H9 (cell line): ENCODE results near the gene SNORC. TPM values are rescaled to one million over a fixed set of nuclear protein-coding genes. Genes with fewer than 3 reads are reported as not detected.

Experiments used
- DNase-seq: peaks from one replicate; pipeline ENCODE4 v3.0.0-alpha.2; 2017
- H2AFZ ChIP-seq: one replicate; pipeline ENCODE4 v1.6.1; 2013; ENCODE audit warnings: mild to moderate bottlenecking, low read length, control low read depth, moderate library complexity
- H2AK5ac ChIP-seq: 2 replicates; pipeline ENCODE4 v1.6.1; 2013; ENCODE audit warnings: low read length, control low read depth, mixed read lengths; ENCODE audit not compliant: insufficient read length
- H2BK120ac ChIP-seq: one replicate; pipeline ENCODE4 v1.6.1; 2013; ENCODE audit warnings: low read depth, mild to moderate bottlenecking, low read length, control low read depth, inconsistent platforms; ENCODE audit not compliant: poor library complexity, severe bottlenecking
- H2BK12ac ChIP-seq: 2 replicates; pipeline ENCODE4 v1.6.1; 2013; ENCODE audit warnings: low read length, control low read depth, mixed read lengths, low read depth; ENCODE audit not compliant: insufficient read length
- H2BK15ac ChIP-seq: 2 replicates; pipeline ENCODE4 v1.6.1; 2013; ENCODE audit warnings: low read depth, low read length, control low read depth
- H2BK20ac ChIP-seq: one replicate; pipeline ENCODE4 v1.6.1; 2013; ENCODE audit warnings: low read depth, mild to moderate bottlenecking, low read length, control low read depth, inconsistent platforms; ENCODE audit not compliant: poor library complexity, severe bottlenecking
- H2BK5ac ChIP-seq: 2 replicates; pipeline ENCODE4 v1.6.1; 2013; ENCODE audit warnings: low read length, control low read depth, mixed read lengths; ENCODE audit not compliant: insufficient read length
- H3K14ac ChIP-seq: 2 replicates; pipeline ENCODE4 v1.6.1; 2013; ENCODE audit warnings: low read length, control low read depth; ENCODE audit not compliant: insufficient read depth
- H3K18ac ChIP-seq: 2 replicates; pipeline ENCODE4 v1.6.1; 2013; ENCODE audit warnings: low read depth, mild to moderate bottlenecking, mixed read lengths, low read length, control low read depth; ENCODE audit not compliant: insufficient read length
- H3K23ac ChIP-seq: 2 replicates; pipeline ENCODE4 v1.6.1; 2013; ENCODE audit warnings: low read length, control low read depth, mixed read lengths, low read depth; ENCODE audit not compliant: insufficient read length
- H3K23me2 ChIP-seq: 2 replicates; pipeline ENCODE4 v1.6.1; 2013; ENCODE audit warnings: low read depth, mild to moderate bottlenecking, mixed read lengths, low read length, control low read depth; ENCODE audit not compliant: insufficient read length, poor library complexity, severe bottlenecking
- H3K27ac ChIP-seq: 2 replicates; pipeline ENCODE4 v1.5.1; 2013; ENCODE audit warnings: low read length, control low read depth, mixed read lengths, low read depth; ENCODE audit not compliant: insufficient read length
- H3K27me3 ChIP-seq: 2 replicates; pipeline ENCODE4 v1.6.1; 2013; ENCODE audit warnings: low read length, control low read depth, inconsistent platforms; ENCODE audit not compliant: insufficient read depth
- H3K4ac ChIP-seq: 2 replicates; pipeline ENCODE4 v1.6.1; 2013; ENCODE audit warnings: low read depth, mild to moderate bottlenecking, control low read depth, inconsistent platforms, low read length, moderate library complexity
- H3K4me1 ChIP-seq: 2 replicates; pipeline ENCODE4 v1.6.1; 2013; ENCODE audit warnings: low read length, control low read depth, inconsistent platforms; ENCODE audit not compliant: insufficient read depth
- H3K4me2 ChIP-seq: 2 replicates; pipeline ENCODE4 v1.6.1; 2013; ENCODE audit warnings: low read length, control low read depth, mixed read lengths; ENCODE audit not compliant: insufficient read length, insufficient read depth
- H3K56ac ChIP-seq: 2 replicates; pipeline ENCODE4 v1.6.1; 2013; ENCODE audit warnings: low read depth, mild to moderate bottlenecking, mixed read lengths, low read length, control low read depth; ENCODE audit not compliant: insufficient read length
- H3K79me1 ChIP-seq: 2 replicates; pipeline ENCODE4 v1.6.1; 2013; ENCODE audit warnings: low read depth, mild to moderate bottlenecking, moderate library complexity, low read length, control low read depth, inconsistent platforms; ENCODE audit not compliant: insufficient read depth, poor library complexity, severe bottlenecking
- H3K79me2 ChIP-seq: 2 replicates; pipeline ENCODE4 v1.6.1; 2013; ENCODE audit warnings: low read length, control low read depth, inconsistent platforms; ENCODE audit not compliant: insufficient read depth
- H3K9ac ChIP-seq: 2 replicates; pipeline ENCODE4 v1.6.1; 2013; ENCODE audit warnings: low read length, control low read depth, mixed read lengths; ENCODE audit not compliant: insufficient read length; ENCODE audit errors: extremely low read depth
- H3K9me3 ChIP-seq: one replicate; pipeline ENCODE4 v1.6.1; 2013; ENCODE audit warnings: low read depth, low read length, inconsistent platforms; ENCODE audit not compliant: control insufficient read depth
- H3T11ph ChIP-seq: one replicate; pipeline ENCODE4 v1.6.1; 2013; ENCODE audit warnings: mild to moderate bottlenecking, low read length, control low read depth, inconsistent platforms
- H4K20me1 ChIP-seq: one replicate; pipeline ENCODE4 v1.6.1; 2013; ENCODE audit not compliant: control insufficient read depth, insufficient read length, insufficient read depth
- H4K5ac ChIP-seq: 2 replicates; pipeline ENCODE4 v1.6.1; 2013; ENCODE audit warnings: low read depth, mild to moderate bottlenecking, mixed read lengths, low read length, control low read depth; ENCODE audit not compliant: insufficient read length
- H4K8ac ChIP-seq: replicated peaks from 2 replicates; pipeline ENCODE4 v1.6.1; 2013; ENCODE audit warnings: low read length, control low read depth, mixed read lengths, low read depth; ENCODE audit not compliant: insufficient read length
- H4K91ac ChIP-seq: 2 replicates; pipeline ENCODE4 v1.6.1; 2013; ENCODE audit warnings: low read depth, mild to moderate bottlenecking, moderate library complexity, mixed read lengths, low read length, control low read depth; ENCODE audit not compliant: insufficient read length
- H3K27ac Mint-ChIP-seq, 3 experiments: 2 replicates in 2 of 3; 3 replicates in 1 of 3; pipeline ENCODE4 v1.8.0; 2020 to 2021; ENCODE audit warnings: mixed read lengths in 3 of 3, mild to moderate bottlenecking in 1 of 3, moderate library complexity in 1 of 3
- H3K27me3 Mint-ChIP-seq: 2 replicates; pipeline ENCODE4 v1.8.0; 2021; ENCODE audit warnings: low read depth, mild to moderate bottlenecking, moderate library complexity, mixed read lengths
- H3K36me3 Mint-ChIP-seq, 3 experiments: 2 replicates in 2 of 3; 3 replicates in 1 of 3; pipeline ENCODE4 v1.8.0; 2020 to 2021; ENCODE audit warnings: low read depth in 3 of 3, mixed read lengths in 3 of 3; ENCODE audit not compliant: insufficient read depth in 1 of 3
- H3K4me1 Mint-ChIP-seq, 2 experiments: 2 replicates each; pipeline ENCODE4 v1.8.0; 2020; ENCODE audit warnings: mixed read lengths in 2 of 2
- H3K4me3 Mint-ChIP-seq, 2 experiments: 2 replicates in 1 of 2; 3 replicates in 1 of 2; pipeline ENCODE4 v1.8.0; 2020 to 2021; ENCODE audit warnings: mild to moderate bottlenecking in 2 of 2, mixed read lengths in 2 of 2, moderate library complexity in 1 of 2
- H3K9me3 Mint-ChIP-seq, 2 experiments: 2 replicates in 1 of 2; 3 replicates in 1 of 2; pipeline ENCODE4 v1.8.0; 2020; ENCODE audit warnings: mild to moderate bottlenecking in 2 of 2, mixed read lengths in 2 of 2, moderate library complexity in 1 of 2
- WGBS: extraction: QIAGEN DNeasy Blood & Tissue Kit; methylation state at CpG from one replicate; pipeline ENCODE4 v1.1.7; 2013; ENCODE audit warnings: missing lambda C conversion rate, low lambda C conversion rate, mixed read lengths; ENCODE audit not compliant: insufficient read length; ENCODE audit errors: extremely low coverage; 5-methylcytosine and 5-hydroxymethylcytosine counted together
- total RNA-seq: library from RNA; stranded (reverse); gene quantifications from 2 replicates; pipeline ENCODE4 v1.2.1, GENCODE V29; 2021
- TF ChIP-seq, protein P1 (sequence below): fragments of 200-600 bp; sonication (generic); conservative IDR thresholded peaks from 3 replicates; pipeline ENCODE4 v1.8.0; 2021; ENCODE audit warnings: antibody characterized with exemption, mild to moderate bottlenecking

Gene SNORC
- total RNA-seq, 1 experiment from 2014 or later = 1.1 TPM

DNA sequence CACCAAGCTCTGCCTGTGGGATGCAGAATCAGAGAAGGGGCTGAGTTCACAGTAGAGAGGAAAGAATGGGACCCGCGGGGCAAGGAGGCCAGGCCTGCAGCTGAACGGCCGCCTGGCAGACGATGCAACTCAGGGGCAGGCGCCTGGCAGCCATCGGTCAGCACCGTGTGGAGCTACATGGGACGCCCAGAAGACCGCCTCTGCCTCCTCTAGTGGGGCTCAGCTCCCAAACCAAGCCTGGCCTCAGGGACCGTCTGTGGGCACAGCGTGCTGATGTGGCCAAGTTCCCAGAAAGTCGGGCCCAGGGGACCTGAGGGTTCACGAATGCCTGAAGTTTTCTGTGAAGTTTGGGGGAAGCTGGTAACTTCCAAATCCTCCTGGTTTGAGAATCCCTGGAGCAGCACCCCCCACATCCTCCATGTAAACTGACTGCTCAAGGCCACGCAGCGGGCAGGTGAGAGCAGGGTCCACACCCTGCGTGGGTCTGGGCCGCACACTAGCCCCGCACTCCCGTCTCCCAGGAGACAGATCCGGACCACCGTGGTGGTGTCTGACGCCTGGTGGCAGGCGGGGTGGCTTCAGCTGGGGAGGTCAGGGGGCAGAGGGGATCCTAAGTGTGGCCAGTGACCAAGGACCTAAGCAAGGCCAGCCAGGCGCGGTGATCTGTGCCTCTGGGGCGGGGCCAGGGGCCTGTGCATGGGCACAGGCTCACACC lies 14.6 kb downstream of the SNORC start:
- Histone ChIP-seq H3K56ac (no peak overlapping the region), H4K20me1 (no peaks in the 10 kb centered on the region), H3K79me1 (no peaks in the 10 kb centered on the region), H3K27me3 (no peaks in the 10 kb centered on the region), H4K91ac (no peak overlapping the region), H2BK12ac (no peak overlapping the region), H3K9me3 (no peaks in the 10 kb centered on the region), H2AK5ac (no peak overlapping the region), H3K4ac (no peak overlapping the region), H2BK15ac (no peak overlapping the region), H3K18ac (no peak overlapping the region), H3K4me2 (no peak overlapping the region), H3T11ph (no peak overlapping the region), H3K4me1 (no peaks in the 10 kb centered on the region), H2BK20ac (no peak overlapping the region), H2BK120ac (no peak overlapping the region), H4K5ac (no peak overlapping the region), H4K8ac (no peak overlapping the region), H3K23me2 (no peaks in the 10 kb centered on the region), H3K14ac (no peak overlapping the region), H3K27ac (no peak overlapping the region), H3K23ac (no peak overlapping the region), H3K79me2 (no peaks in the 10 kb centered on the region), H2AFZ (no peak overlapping the region), H2BK5ac (no peak overlapping the region), H3K9ac (no peak overlapping the region)
- Mint-ChIP-seq H3K27ac (no peak overlapping the region), H3K4me3 (no peak overlapping the region), H3K4me1 (peaks cover 4 to 7% of the 10 kb centered on the region in 2 experiments), H3K27me3 (peaks cover 11% of the 10 kb centered on the region), H3K36me3 (no peaks in the 10 kb centered on the region; a peak in 2 of 7 replicates), H3K9me3 (peaks cover 0 to 2% of the 10 kb centered on the region in 2 experiments; a peak in 2 of 5 replicates)
- no peak for DNase-seq
- no CpG with 5 or more reads among the region's 27 CpGs for WGBS
- TF ChIP-seq, protein P1, sequence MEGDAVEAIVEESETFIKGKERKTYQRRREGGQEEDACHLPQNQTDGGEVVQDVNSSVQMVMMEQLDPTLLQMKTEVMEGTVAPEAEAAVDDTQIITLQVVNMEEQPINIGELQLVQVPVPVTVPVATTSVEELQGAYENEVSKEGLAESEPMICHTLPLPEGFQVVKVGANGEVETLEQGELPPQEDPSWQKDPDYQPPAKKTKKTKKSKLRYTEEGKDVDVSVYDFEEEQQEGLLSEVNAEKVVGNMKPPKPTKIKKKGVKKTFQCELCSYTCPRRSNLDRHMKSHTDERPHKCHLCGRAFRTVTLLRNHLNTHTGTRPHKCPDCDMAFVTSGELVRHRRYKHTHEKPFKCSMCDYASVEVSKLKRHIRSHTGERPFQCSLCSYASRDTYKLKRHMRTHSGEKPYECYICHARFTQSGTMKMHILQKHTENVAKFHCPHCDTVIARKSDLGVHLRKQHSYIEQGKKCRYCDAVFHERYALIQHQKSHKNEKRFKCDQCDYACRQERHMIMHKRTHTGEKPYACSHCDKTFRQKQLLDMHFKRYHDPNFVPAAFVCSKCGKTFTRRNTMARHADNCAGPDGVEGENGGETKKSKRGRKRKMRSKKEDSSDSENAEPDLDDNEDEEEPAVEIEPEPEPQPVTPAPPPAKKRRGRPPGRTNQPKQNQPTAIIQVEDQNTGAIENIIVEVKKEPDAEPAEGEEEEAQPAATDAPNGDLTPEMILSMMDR = no peak
